ENCODE results near the gene PRICKLE4. TPM values are rescaled to one million over a fixed set of nuclear protein-coding genes. Genes with fewer than 3 reads are reported as not detected.

Gene PRICKLE4
- total and polyA plus RNA-seq, 8 donors, result 1.9 to 77.0 (median 8.4) TPM; not detected in 1

- DNase-seq, result peak in 1 of 2 donors; percentile 68
- 39 to 62% (median 47%) methylated on average over 9 to 13 of the region's 13 CpGs for WGBS, 5 donors
- H3K4me1 ChIP-seq, result peaks cover 8 to 31% (median 19%) of the 10 kb centered on the region in 4 donors
- no peak overlapping the region for H3K4me3 ChIP-seq
- H3K36me3 ChIP-seq, result no peaks in the 10 kb centered on the region
- no peaks in the 10 kb centered on the region for H3K27me3 ChIP-seq
- intact Hi-C loops (cut with DNase I; ENCODE audit: low total_unique reads), result no loop called here
- H3K9me3 ChIP-seq, result no peaks in the 10 kb centered on the region
- H3K27ac ChIP-seq, result peak overlapping the region; percentile 17 to 58 (median 28)
- no peak for TF ChIP-seq CTCF (IDR thresholded peaks at IDR 0.05)
Observed at GRCh38 chr6:41756354-41756753, 24.2 kb upstream of the PRICKLE4 start.

GRCh38 chr6:41757271-41757670 is 23.3 kb upstream of the PRICKLE4 start:
- DNase-seq, result no peak
- peaks cover 8 to 31% (median 19%) of the 10 kb centered on the region in 4 donors for H3K4me1 ChIP-seq
- no peaks in the 10 kb centered on the region for H3K36me3 ChIP-seq
- H3K4me3 ChIP-seq, result no peak overlapping the region
- peak overlapping the region in 3 of 5 donors; percentile 5 to 58 (median 17) for H3K27ac ChIP-seq
- TF ChIP-seq EP300 (IDR thresholded peaks at IDR 0.05), result no peak
- no peak for TF ChIP-seq POLR2AphosphoS5 (IDR thresholded peaks at IDR 0.05)
- no peak for TF ChIP-seq POLR2A (IDR thresholded peaks at IDR 0.05)
- TF ChIP-seq CTCF (IDR thresholded peaks at IDR 0.05), result no peak
- intact Hi-C loops (cut with DNase I; ENCODE audit: low total_unique reads), result no loop called here
- no peaks in the 10 kb centered on the region for H3K27me3 ChIP-seq
- H3K9me3 ChIP-seq, result no peaks in the 10 kb centered on the region
- WGBS, 5 donors, result 81 to 97% (median 91%) methylated on average over 3 to 6 of the region's 6 CpGs

- WGBS, 5 donors, result 59 to 69% (median 61%) methylated on average over 7 to 8 of the region's 8 CpGs
- intact Hi-C loops (cut with DNase I; ENCODE audit: low total_unique reads), result no loop called here
Observed at GRCh38 chr6:41757931-41758640, 22.5 kb upstream of the PRICKLE4 start.

GRCh38 chr6:41758641-41759035 is 21.9 kb upstream of the PRICKLE4 start:
- Histone ChIP-seq H3K36me3 (no peaks in the 10 kb centered on the region), H3K4me3 (no peak overlapping the region), H3K4me1 (peaks cover 8 to 31% (median 19%) of the 10 kb centered on the region in 4 donors), H3K9me3 (no peaks in the 10 kb centered on the region), H3K27me3 (no peaks in the 10 kb centered on the region), H3K27ac (peak overlapping the region; percentile 60 to 78 (median 75))
- 41 to 70% (median 47%) methylated on average over 6 of the region's 6 CpGs for WGBS, 5 donors
- no peak for DNase-seq
- intact Hi-C loops (cut with DNase I; ENCODE audit: low total_unique reads), result no loop called here
- TF ChIP-seq POLR2A (IDR thresholded peaks at IDR 0.05), result no peak
- no peak for TF ChIP-seq CTCF (IDR thresholded peaks at IDR 0.05)
- TF ChIP-seq EP300 (IDR thresholded peaks at IDR 0.05), result no peak
- no peak for TF ChIP-seq POLR2AphosphoS5 (IDR thresholded peaks at IDR 0.05)

More at GRCh38 chr6:41757931-41758640, 22.5 kb upstream of the PRICKLE4 start:
- no peaks in the 10 kb centered on the region for H3K36me3 ChIP-seq
- no peak for DNase-seq
- TF ChIP-seq POLR2AphosphoS5 (IDR thresholded peaks at IDR 0.05), result no peak
- H3K9me3 ChIP-seq, result no peaks in the 10 kb centered on the region
- H3K27ac ChIP-seq, result peak overlapping the region in 4 of 5 donors; percentile 60 to 76 (median 70)
- H3K4me1 ChIP-seq, result peaks cover 8 to 31% (median 19%) of the 10 kb centered on the region in 4 donors
- H3K27me3 ChIP-seq, result no peaks in the 10 kb centered on the region
- H3K4me3 ChIP-seq, result no peak overlapping the region
